ENCODE results near the gene GPR17. TPM values are rescaled to one million over a fixed set of nuclear protein-coding genes. Genes with fewer than 3 reads are reported as not detected.

The GPR17 gene
- total RNA-seq, 1 donor from 2014 or later = not detected

GRCh38 chr2:127630096-127630863 is 15.7 kb upstream of the GPR17 start:
- DNase-seq (ENCODE audit: low spot score in 2 of 2, unreplicated experiment in 2 of 2) = no peak
- Mint-ChIP-seq H3K4me1 (no peaks in the 10 kb centered on the region), H3K27ac (no peak overlapping the region), H3K4me3 (no peak overlapping the region), H3K36me3 (no peaks in the 10 kb centered on the region), H3K27me3 (ENCODE audit: low read depth) (peaks cover 6% of the 10 kb centered on the region), H3K9me3 (no peaks in the 10 kb centered on the region)
- TF ChIP-seq CTCF (IDR thresholded peaks at IDR 0.05; ENCODE audit: unreplicated experiment) = no peak

GRCh38 chr2:127630864-127631540 is 15.0 kb upstream of the GPR17 start:
- Mint-ChIP-seq H3K4me3 (no peak overlapping the region), H3K36me3 (no peaks in the 10 kb centered on the region), H3K27me3 (ENCODE audit: low read depth) (peaks cover 4% of the 10 kb centered on the region), H3K9me3 (no peaks in the 10 kb centered on the region), H3K4me1 (no peaks in the 10 kb centered on the region), H3K27ac (no peak overlapping the region)
- TF ChIP-seq CTCF (IDR thresholded peaks at IDR 0.05; ENCODE audit: unreplicated experiment) = no peak
- DNase-seq (ENCODE audit: low spot score in 2 of 2, unreplicated experiment in 2 of 2) = no peak

- H3K27me3 Mint-ChIP-seq (ENCODE audit: low read depth) = peaks cover 3% of the 10 kb centered on the region
- H3K27ac Mint-ChIP-seq = no peak overlapping the region
- no peak for DNase-seq (ENCODE audit: low spot score in 2 of 2, unreplicated experiment in 2 of 2)
- no peak for TF ChIP-seq CTCF (IDR thresholded peaks at IDR 0.05; ENCODE audit: unreplicated experiment)
- H3K36me3 Mint-ChIP-seq = no peaks in the 10 kb centered on the region
- no peaks in the 10 kb centered on the region for H3K9me3 Mint-ChIP-seq
- no peaks in the 10 kb centered on the region for H3K4me1 Mint-ChIP-seq
- H3K4me3 Mint-ChIP-seq = no peak overlapping the region
Measured at GRCh38 chr2:127631541-127631996, 14.4 kb upstream of the GPR17 start.

- Mint-ChIP-seq H3K9me3 (no peaks in the 10 kb centered on the region), H3K27me3 (ENCODE audit: low read depth) (peaks cover under 1% of the 10 kb centered on the region), H3K4me1 (no peaks in the 10 kb centered on the region)
Measured at GRCh38 chr2:127631997-127632581, 13.9 kb upstream of the GPR17 start.

More at GRCh38 chr2:127631997-127632581, 13.9 kb upstream of the GPR17 start:
- no peaks in the 10 kb centered on the region for H3K36me3 Mint-ChIP-seq
- DNase-seq (ENCODE audit: low spot score in 2 of 2, unreplicated experiment in 2 of 2) = no peak
- TF ChIP-seq CTCF (IDR thresholded peaks at IDR 0.05; ENCODE audit: unreplicated experiment) = no peak
- H3K27ac Mint-ChIP-seq = no peak overlapping the region
- no peak overlapping the region for H3K4me3 Mint-ChIP-seq

All from mesothelial cell of epicardium (in vitro differentiated cells).